ENCODE results near the gene SETDB2.

- TF ChIP-seq CTCF (IDR thresholded peaks at IDR 0.05 in 4 of 5, conservative IDR thresholded peaks at IDR 0.05 in 1 of 5) (no peak), POLR2A (IDR thresholded peaks at IDR 0.05) (no peak)
Observed at GRCh38 chr13:49446473-49446872, 2.4 kb downstream of the SETDB2 start.
